Kidney capillary endothelial cell (primary cell): Measurements from ENCODE around the gene CHODL.

Experiments used
- DNase-seq: peaks from one replicate; pipeline ENCODE4 v3.0.0-alpha.2; 2018; ENCODE audit warnings: low spot score

Gene CHODL, protein sequence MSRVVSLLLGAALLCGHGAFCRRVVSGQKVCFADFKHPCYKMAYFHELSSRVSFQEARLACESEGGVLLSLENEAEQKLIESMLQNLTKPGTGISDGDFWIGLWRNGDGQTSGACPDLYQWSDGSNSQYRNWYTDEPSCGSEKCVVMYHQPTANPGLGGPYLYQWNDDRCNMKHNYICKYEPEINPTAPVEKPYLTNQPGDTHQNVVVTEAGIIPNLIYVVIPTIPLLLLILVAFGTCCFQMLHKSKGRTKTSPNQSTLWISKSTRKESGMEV

DNA sequence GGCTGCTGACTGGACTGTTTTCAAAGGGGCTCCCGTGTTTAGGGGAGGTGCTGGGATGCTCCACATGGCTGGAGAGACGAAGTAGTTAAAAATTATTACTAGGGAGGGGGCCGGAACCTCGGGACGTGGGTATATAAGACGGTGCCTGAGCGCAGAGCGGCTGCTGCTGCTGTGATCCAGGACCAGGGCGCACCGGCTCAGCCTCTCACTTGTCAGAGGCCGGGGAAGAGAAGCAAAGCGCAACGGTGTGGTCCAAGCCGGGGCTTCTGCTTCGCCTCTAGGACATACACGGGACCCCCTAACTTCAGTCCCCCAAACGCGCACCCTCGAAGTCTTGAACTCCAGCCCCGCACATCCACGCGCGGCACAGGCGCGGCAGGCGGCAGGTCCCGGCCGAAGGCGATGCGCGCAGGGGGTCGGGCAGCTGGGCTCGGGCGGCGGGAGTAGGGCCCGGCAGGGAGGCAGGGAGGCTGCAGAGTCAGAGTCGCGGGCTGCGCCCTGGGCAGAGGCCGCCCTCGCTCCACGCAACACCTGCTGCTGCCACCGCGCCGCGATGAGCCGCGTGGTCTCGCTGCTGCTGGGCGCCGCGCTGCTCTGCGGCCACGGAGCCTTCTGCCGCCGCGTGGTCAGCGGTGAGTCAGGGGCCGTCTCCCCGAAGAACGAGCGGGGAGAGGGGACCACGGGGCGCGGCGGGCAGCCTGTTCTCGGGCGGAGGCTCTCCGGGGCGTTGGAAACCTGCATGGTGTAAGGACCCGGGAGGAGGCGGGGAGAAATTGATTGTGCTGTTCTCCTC lies at the start of gene CHODL:
Gene CHODL, plus strand, starts transcription at position 163 of the 793 bp plus-strand sequence. Its CDS starts 391 bp downstream, at position 554.
- DNase-seq, result no peak

DNA sequence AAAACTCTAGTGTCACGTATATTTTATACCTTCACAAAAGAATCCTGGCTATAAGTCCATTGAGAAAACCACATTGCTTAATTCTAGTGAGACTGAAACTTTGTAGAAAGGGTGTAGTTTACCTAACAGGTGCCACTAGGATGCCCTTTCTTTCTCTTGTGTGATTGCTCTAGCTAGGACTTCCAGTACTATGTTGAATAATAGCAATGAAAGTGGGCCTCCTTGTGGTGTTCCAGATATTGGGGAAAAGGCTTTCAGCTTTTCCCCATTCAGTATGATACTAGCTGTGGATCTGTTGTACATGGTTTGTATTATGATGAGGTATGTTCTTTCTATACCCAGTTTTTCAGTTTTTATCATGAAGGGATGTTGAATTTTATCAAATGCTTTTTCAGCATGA lies 39.7 kb upstream of the CHODL start:
- no peak for DNase-seq

DNA sequence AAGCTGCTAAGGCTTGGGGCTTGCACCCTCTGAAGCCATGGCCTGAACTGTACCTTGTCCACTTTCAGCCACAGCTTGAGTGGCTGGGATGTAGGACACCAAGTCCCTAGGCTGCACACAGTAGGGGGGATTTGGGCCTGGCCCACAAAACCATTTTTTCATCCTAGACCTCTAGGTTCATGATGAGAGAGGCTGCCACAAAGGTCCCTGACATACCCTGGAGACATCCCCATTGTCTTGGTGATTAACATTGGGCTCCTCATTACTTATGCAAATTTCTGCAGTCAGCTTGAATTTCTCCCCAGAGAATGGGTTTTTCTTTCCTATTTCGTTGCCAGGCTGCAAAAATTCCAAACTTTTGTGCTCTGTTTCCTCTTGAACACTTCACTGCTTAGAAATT lies 26.3 kb upstream of the CHODL start:
- no peak for DNase-seq

DNA sequence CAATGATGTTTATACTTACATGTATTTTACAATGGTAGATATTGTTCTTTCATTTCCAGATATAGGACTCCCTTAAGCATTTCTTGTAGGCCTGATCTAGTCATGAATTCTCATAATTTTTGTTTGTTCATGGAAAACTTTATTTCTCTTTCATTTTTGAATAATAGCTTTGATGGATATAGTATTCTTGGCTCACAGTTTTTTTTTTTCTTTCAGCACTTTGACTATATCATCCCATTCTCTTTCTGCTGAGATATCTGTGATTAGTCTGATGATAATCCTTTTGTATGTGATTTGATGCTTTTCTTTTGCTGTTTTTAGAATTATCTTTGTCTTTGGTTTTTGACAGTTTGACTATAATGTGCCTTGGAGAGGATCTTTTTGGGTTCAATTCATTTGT lies 24.1 kb upstream of the CHODL start:
- DNase-seq, result no peak

DNA sequence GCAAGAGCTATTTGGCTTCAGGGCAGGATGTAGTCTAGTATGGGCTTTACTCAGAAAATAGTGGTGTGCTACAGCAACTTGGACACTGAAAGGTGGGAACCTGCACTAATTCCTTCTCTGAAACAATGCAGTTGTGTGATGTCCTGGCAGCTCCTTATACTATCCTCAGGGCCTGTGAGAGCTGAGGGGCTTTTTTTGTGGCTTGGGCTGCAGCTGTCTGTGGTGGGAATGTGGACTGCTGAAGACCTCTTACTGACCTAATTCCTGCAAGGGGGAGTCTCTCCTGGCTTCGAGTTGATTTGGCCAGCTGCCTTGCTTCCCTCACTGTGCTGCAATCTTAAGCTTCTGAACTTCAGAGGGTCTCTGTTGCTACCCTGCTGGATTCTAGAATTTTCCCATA lies 22.3 kb upstream of the CHODL start:
- DNase-seq, result no peak

DNA sequence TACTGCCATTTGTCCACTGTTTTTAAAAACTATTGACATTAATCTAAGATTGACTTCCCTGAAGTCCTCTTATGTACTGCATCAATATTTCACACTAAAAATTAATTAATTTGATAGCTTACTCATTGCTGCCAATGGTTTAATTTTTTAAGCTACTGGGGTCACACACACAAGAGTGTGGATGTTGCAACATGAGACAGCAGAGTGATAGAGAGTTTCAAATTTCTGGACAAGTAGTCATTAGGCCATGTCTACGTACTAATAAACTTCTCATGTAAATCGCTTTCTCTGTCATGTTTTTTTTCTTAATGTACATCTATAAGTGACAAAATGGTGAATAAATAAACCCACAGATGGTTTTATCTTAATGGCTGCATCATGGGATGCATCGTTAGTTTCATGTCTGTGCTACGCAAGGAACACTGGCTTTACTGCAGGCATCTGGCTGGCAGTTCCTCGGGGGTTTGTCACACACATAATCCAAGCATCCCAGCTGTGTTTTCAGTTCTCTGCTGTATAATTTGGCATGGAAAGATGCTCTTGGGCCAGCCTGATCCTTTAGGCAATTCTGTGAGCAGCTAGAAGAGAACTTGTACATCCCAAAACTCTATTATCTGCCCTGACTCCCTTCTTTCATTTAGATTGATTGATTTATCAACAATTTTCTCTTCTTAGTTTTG lies 16.4 kb upstream of the CHODL start:
- no peak for DNase-seq

DNA sequence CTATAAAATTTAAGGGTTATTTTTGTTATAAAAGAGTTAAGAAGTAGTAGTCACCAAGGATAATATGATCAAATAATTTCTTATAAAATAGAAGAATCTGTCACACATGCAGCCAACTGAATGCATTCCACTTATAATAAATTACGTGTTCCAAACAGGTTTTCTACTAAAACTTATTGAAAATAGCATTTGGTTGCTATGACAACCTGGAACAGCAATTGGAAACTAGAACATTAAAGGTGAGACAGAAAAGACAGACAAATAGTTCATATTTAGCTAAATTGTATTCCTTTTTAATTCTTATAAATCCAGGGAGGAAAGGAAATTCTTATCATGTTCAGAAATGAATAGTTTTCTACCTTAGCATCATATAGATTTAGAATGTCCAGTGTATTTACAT lies 9.1 kb upstream of the CHODL start:
- no peak for DNase-seq

DNA sequence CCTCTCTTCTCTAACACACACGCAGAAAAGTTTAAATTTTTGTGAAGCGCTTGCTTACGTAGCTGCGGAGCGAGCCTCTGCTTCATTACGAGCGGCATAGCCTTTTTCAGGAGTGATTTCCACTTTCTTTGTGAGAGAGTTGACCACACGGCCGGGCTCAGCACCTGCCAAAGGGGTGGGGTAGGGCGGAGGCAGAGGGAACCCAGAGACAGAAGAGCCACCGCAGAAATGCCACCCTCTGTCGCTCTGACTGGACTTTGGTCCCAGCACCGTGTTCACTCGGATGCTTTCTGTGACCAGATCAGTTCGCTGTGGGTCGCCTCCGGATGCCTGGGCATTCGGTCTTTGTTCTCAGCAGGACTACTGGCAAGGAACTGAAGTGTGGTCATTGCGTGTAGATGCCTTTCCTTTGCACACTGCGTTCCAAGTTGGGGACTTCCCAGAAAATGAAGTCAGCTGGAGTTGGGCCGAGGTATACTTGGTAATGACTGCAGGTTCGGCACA lies 883 bp downstream of the CHODL start:
- DNase-seq, result no peak

DNA sequence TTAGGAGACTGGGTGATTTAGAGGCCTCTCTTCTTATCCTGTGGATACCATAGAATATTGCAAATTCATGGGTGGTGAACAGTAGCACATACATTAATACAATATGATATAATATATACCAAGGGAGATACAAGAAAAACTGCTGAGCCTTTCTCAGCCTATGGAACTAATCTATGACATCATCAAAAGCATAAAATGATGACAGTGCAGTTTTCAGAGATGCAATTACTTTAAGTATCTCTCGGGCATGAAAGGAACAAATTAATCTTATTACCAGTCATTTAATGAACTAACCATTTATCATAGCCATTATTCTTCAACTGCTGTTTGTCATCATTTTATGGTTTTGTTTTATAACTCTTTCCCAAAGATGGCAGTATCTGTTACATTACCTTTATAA lies 3.5 kb downstream of the CHODL start:
- DNase-seq, result no peak

DNA sequence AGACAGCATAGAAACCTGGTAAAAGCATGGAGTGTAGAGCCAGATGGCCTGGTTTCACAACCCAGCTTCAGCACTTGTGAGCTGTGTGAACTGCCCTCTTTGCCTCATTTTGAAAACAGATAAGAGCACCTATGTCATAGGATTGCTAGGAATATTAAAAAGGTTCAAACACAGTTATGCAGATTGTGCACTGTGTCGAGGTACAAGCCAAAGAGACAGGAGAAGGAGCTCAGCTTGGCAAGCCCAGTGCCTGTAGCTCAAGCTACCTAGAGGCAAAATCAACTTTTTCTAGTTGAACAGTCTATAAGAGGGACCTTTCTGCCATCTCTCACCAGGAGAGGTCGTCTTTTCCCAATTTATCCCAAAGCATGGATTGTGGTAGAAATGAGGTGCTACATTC lies 5.0 kb downstream of the CHODL start:
- DNase-seq, result no peak

DNA sequence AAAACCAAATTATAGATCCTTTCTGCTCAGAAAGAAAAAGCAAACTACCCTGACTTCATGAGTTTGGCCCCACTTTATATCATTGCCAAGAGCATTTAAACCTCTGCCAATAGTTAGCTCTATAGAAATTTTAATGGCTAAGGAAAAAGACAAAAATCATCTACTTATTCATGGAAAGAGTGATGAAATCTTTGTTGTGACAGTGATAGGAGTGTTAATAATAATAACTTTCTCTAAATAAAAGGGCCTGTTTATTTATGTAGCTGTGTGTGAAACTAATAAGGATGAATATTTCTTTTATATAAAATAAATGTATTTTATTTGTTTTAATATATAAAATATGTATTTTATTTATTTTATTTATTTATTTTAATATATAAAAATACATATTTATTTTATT lies 6.4 kb downstream of the CHODL start:
- no peak for DNase-seq

DNA sequence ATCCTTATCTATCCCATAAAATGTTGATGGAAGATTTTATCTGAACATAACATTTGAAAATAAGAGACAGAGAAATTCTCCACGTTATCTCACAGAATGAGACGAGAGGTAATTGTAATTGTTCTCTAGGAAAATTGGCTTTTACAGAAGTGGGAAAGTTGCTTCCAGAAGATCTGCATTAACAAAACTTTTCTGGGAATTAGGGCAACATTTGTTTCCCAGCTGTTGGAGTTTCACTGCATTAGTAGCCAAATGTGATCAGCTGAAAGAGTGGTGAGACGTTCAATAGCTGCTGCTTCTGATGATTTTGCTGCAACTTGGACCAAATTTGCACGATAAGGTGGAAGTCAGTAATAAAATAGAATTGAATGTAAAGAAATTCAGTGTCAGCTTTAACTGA lies 7.6 kb downstream of the CHODL start:
- DNase-seq, result no peak

DNA sequence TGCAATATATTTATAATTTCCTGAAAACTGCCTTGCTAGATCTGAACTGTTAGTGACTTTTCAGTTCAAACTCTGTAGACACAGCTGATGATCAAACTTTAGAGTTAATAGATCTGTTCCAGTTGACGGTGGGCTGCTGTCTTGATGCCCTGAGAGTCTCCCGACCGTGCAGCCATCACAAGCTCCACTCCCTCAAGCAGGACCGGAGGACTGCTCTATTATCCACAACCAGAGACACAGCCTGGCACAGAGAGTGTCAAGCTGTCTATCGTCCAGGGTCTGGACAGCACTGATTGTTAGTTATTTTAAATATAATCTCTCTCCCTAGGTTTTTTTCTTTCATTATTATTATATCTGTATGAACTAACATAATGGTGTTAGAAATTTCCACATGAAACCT lies 8.0 kb downstream of the CHODL start:
- DNase-seq, result no peak

DNA sequence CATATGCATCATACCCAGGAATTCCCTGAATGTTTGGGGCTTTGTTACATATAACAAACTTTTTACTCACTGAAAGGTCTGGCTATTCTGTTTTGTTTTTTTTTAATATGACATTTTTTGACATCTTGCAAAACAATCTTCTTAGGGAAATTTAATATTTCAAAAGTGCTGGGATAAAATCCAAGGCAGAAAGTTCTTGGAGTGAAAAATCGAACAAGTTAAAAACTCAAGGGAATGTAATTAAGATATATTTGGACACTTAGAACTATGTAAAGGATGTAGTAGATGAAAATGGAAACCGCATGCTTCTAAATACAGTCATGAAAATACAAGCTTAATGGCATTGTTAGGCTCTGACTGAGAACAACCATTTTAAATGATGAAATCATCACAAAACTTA lies 8.6 kb downstream of the CHODL start:
- DNase-seq, result no peak

DNA sequence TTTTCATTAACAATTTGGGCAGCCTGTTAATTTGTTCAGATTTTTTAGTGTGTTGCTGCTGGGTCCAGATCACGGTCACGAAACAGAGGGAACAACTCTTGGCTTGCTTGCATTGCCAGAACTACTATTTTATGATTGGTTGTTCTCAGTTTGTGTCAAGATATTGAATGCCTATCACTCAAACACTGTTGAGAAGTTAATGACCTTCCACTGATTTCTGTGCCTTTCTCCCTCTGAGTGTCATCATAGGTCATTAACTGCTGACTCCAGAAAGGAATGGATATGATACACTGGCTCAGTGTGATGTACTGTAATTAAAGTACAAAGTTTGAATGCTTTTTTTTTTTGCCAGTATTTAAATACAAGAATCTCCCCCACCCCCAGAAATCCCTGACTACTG lies 9.2 kb downstream of the CHODL start:
- DNase-seq, result no peak

DNA sequence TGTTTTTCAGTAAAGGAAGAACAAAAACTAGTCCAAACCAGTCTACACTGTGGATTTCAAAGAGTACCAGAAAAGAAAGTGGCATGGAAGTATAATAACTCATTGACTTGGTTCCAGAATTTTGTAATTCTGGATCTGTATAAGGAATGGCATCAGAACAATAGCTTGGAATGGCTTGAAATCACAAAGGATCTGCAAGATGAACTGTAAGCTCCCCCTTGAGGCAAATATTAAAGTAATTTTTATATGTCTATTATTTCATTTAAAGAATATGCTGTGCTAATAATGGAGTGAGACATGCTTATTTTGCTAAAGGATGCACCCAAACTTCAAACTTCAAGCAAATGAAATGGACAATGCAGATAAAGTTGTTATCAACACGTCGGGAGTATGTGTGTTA lies 21.3 kb downstream of the CHODL start:
- no peak for DNase-seq

DNA sequence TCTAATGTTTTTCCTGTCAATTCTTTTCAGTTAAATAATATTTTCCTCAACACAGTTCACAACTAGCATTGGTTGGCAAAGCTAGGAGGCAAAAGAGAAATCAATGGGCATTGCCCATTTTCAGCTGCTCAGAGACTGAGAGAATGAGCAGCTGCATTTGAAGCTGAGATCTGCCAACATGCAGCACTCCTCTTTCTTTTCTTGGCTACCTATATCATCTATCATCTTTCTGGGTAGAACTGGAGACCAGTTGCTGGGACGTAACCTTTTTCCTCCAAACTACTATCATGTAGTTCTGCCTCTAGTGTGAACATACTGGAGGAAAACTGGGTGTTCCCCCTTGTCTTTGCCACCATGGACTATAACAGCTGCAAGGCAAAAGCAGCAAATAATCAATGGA lies 22.9 kb downstream of the CHODL start:
- no peak for DNase-seq

DNA sequence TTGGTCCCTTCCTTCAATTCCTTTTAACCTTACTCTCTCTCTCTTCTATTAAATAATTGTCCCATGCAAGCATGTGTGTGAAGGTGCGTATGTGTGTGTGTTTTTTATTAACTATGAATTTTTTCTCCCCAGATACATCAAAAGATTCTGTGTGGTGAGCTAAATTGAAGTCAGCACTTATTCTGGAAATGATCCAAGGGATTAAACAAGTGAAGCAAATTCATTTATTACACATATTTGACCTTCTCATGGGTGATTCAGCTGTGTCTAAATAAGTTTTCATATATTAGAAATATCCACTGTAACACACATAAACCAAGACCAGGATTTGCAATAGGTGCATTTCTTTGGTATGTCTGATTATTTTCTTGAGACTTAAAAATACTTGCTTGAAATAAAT lies 24.3 kb downstream of the CHODL start:
- no peak for DNase-seq

DNA sequence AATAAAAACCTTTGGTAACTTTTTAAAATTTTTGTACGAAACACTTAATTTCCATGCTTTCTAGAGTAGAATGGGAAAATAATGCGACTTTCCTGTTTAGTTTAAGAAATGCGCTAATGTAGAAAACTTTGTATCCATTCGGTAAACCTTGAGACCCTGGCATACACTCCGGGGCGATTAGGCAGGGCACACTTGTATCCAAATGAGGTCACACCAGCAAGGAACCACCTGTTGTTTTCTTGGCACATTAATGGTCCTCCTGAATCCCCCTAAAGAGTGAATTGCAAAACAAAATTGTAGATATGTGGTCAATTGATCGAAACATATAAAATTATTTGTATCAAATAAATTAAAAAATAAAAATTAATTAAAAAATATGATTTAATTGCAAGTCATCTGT lies 25.2 kb downstream of the CHODL start:
- DNase-seq, result no peak

DNA sequence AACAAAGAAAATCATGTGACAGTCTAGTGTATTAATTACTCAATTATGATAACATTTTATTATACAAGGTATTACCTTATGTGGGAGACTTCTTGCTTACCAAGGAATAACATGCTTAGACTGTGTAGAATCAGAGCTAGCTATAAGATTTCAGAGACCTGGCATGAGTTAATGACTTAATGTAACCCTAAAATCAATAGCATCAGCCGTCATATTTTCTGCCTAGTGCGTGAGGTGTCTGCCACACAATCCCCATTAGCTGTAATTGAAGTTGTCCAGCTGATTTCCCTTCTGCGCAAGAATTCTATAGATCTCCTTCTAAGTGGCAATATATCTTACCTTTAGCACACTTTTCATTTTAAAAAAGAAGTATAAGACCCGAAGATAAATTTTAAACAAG lies 28.8 kb downstream of the CHODL start:
- no peak for DNase-seq

DNA sequence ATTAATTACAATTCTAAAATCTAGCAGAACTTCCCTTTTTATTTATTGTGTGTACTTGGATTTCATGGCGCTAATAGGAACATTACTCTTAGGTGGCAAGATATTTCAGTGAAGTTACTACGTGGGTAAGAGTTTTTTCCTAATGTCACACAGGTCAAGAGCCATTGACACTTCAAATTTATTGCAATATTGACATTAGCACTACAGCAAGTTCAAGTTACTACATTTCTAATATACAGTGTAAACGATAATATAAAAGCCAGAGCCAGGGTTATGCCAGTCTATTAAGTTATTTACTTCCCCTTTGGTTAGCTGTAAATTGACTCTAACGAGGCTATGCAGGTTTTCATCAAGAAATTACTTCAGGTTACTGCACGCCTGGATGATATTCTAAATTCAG lies 29.7 kb downstream of the CHODL start:
- no peak for DNase-seq

DNA sequence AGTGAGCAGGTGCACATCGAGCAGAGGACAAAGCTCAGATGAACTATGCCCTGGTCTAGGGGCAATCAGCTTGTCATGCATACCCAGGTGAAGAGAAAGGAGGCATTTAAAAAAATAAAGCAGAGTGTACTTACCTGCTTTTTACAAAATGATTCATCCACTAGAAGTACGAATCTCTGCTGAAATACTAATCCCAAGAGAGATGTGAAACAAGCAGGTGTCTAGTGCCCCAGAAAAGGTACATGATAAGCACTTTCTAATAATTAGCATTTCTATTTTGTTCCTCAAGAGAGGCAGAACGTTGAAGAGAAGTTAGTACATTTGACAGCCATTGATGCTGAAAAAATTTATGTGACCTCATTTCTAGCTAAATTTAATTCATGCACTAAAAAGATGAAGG lies 31.1 kb downstream of the CHODL start:
- no peak for DNase-seq

DNA sequence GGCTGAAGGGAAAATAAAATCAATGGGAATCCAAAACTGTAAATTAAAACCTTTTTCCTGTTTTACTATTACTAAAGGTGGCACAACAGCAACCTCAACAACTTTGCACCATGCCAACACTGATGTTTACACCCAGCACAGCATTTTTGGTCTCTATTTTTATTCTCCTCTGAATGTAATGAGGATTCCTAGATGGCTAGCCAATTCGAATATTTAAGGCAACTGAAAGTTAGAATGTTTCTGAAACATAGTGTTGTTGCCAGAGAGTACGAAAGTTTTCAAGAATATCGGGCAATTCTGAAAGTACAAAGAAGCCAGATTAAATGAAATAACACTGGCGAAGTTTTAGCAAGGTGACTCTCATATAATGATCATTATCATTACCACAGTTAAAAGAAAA lies 40.7 kb downstream of the CHODL start:
- DNase-seq, result no peak
